Kidney epithelial cell (primary cell): Measurements from ENCODE around the gene PHF21A. TPM values are rescaled to one million over a fixed set of nuclear protein-coding genes. Genes with fewer than 3 reads are reported as not detected.

Experiments
- DNase-seq: peaks from one replicate; pipeline ENCODE4 v3.0.0-alpha.2; 2010; ENCODE audit warnings: low read depth
- H3K27me3 ChIP-seq: 2 replicates; pipeline ENCODE4 v1.6.0; 2011; ENCODE audit warnings: low read length; ENCODE audit not compliant: control insufficient read depth, insufficient read depth
- H3K36me3 ChIP-seq: 2 replicates; pipeline ENCODE4 v1.5.1; 2011; ENCODE audit warnings: low read length; ENCODE audit not compliant: control insufficient read depth, insufficient read depth
- H3K4me3 ChIP-seq: 2 replicates; pipeline ENCODE4 v1.5.1; 2011; ENCODE audit warnings: low read depth, mild to moderate bottlenecking, control low read depth, low read length
- total RNA-seq: library from RNA; depleted of rRNA; stranded (reverse); fragments of >200 nt; gene quantifications from 2 replicates; pipeline ENCODE4 v1.2.3, GENCODE V29; 2015
- TF ChIP-seq, protein P1 (sequence below): IDR thresholded peaks from 2 replicates; pipeline ENCODE4 v1.5.1; 2011; ENCODE audit warnings: mild to moderate bottlenecking, moderate library complexity, low read length, control low read depth, inconsistent platforms; ENCODE audit not compliant: insufficient read depth, poor library complexity, severe bottlenecking

PHF21A gene
- total RNA-seq, 1 donor from 2014 or later: 11.8 TPM

DNA sequence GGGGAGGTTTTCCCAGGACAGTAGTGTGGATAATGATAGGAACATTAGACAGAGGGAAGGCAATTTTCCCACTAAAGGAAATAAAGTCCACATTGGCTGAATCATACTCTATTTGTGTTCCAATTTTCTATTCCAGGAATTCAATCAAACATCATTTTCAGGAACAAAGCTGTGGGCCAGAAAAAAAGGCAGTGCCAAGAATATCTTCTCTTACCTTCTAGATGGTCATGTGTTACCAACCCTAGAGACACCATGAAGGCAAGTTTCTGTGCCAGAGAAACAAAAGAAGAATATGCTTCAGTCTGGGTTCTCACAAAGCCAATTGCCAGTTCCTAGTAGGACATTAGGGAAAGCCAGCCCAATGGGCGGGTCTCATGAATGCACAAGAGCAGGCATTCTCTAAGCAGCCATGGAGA is 171.3 kb downstream of the PHF21A start:
- no peaks in the 10 kb centered on the region for H3K27me3 ChIP-seq
- no peak for DNase-seq
- TF ChIP-seq, protein P1, sequence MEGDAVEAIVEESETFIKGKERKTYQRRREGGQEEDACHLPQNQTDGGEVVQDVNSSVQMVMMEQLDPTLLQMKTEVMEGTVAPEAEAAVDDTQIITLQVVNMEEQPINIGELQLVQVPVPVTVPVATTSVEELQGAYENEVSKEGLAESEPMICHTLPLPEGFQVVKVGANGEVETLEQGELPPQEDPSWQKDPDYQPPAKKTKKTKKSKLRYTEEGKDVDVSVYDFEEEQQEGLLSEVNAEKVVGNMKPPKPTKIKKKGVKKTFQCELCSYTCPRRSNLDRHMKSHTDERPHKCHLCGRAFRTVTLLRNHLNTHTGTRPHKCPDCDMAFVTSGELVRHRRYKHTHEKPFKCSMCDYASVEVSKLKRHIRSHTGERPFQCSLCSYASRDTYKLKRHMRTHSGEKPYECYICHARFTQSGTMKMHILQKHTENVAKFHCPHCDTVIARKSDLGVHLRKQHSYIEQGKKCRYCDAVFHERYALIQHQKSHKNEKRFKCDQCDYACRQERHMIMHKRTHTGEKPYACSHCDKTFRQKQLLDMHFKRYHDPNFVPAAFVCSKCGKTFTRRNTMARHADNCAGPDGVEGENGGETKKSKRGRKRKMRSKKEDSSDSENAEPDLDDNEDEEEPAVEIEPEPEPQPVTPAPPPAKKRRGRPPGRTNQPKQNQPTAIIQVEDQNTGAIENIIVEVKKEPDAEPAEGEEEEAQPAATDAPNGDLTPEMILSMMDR: no peak
- no peaks in the 10 kb centered on the region for H3K36me3 ChIP-seq
- H3K4me3 ChIP-seq: no peak overlapping the region

GRCh38 chr11:45948356-45948755 is 172.9 kb downstream of the PHF21A start:
- no peaks in the 10 kb centered on the region for H3K27me3 ChIP-seq
- DNase-seq: no peak
- H3K4me3 ChIP-seq: no peak overlapping the region
- TF ChIP-seq, protein P1: no peak
- no peaks in the 10 kb centered on the region for H3K36me3 ChIP-seq

DNA sequence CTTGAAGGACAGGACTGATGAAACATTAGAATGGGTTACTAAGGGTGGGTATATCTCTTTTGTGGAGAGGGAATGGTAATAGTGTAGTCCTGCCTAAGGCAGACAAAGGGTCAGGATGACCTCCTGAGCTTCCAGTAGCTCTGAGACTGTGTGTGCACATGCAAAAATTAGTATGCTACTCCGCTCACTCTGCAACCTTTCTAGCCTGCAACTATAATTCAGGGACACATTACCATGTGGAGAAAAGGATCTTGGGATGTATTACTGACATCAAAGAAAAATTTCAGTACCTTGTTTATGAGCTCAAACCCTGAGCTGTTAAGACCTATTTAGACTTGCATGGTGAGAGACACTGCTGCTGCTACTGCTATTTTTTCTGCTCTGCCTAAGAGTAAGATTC is 173.4 kb downstream of the PHF21A start:
- DNase-seq: no peak
- H3K4me3 ChIP-seq: no peak overlapping the region
- no peaks in the 10 kb centered on the region for H3K36me3 ChIP-seq
- TF ChIP-seq, protein P1: no peak
- no peaks in the 10 kb centered on the region for H3K27me3 ChIP-seq

DNA sequence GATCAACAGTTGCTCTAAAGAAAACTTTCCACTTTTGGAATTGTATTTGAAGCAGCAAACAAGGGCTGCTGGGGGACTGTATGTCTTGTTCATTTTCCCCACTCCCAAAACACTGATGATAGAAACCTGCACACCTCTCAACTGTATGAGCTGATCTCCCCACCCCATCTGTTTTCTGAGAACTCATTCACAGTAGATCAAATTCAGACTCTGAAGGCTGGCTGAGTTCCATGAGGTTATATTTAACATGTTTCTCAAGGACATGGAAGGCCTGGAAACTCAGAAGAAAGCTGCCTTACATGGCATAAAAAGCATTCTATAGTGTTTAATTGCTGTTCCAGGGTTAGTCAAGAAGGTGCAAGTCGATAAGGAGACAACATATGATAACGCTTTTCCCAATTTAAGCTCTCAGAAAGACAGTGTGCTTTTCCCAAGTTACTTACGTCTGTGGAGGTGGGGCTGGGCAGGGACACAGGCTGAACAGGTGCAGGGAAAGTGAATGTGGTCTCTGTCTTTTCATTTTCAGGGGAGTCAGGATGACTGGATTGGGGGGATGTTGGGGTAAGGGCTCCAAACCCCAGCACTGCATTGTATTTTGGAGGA is 175.8 kb downstream of the PHF21A start:
- TF ChIP-seq, protein P1: no peak
- DNase-seq: no peak
- no peaks in the 10 kb centered on the region for H3K36me3 ChIP-seq
- no peak overlapping the region for H3K4me3 ChIP-seq
- no peaks in the 10 kb centered on the region for H3K27me3 ChIP-seq

DNA sequence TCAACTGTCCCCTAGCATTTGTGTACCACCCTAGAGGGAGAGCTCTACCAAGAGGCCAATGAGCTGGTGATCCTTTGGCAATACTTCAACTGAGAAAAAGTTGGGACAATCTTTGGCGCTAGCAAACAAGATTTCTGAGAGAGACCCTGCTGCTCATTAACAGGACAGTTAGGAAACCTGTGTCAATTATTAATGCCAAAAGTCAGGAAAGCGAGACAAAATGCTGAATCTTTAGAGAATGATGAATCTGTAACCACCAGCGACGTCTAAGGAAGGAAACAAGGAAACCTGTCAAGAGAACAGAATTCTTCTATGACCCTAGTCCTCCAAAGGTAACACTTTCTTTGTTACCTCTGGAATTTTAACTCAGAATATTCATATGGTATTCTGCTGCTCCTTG is 178.9 kb downstream of the PHF21A start:
- no peak for DNase-seq
- Histone ChIP-seq H3K4me3 (no peak overlapping the region), H3K27me3 (no peaks in the 10 kb centered on the region), H3K36me3 (no peaks in the 10 kb centered on the region)
- TF ChIP-seq, protein P1: no peak

DNA sequence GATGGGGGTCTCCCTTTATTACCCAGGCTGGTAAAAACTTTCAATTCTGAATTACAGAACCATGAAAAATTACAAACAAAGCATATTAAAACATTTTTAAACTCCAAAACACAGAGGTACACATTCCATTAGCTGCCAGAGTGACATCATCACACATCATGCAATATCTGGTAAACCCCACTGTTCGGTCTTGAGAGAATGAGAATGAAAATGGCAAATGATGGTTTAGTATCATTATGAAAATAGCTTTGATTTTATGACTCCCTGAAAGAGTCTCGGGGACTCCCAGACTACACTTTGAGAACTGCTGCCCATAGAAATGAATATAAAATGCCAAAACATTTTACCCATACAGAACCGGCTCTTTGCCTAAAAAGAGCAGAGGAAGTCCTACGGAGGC is 180.0 kb downstream of the PHF21A start:
- no peak for DNase-seq
- no peak overlapping the region for H3K4me3 ChIP-seq
- H3K27me3 ChIP-seq: no peaks in the 10 kb centered on the region
- TF ChIP-seq, protein P1: no peak
- H3K36me3 ChIP-seq: no peaks in the 10 kb centered on the region
